Activated gamma-delta T cell treated with Interleukin-2 at 50 U/mL for 16 hours (primary cell): Measurements from ENCODE around the gene METTL2A.
"Not testable (repeated sequence)": the region's sequence is repeated elsewhere in the genome, so short reads cannot be mapped to it uniquely, and the experiment has no call there.

Experiments
- DNase-seq: peaks from one replicate; pipeline ENCODE4 v3.0.0-alpha.2; 2020

The METTL2A gene

GRCh38 chr17:62423647-62424461 is at the start of gene METTL2A:
METTL2A (plus strand) TSS chr17:62423897; CDS start chr17:62423903, 6 bp downstream.
- DNase-seq, result peak; percentile 79

GRCh38 chr17:62380253-62380652 is 43.4 kb upstream of the METTL2A start, which contains the start of gene EFCAB3:
EFCAB3 (plus strand) TSS chr17:62380553; CDS start chr17:62382980, 2,427 bp downstream.
- DNase-seq, result no peak

GRCh38 chr17:62381561-62381960 is 42.1 kb upstream of the METTL2A start:
- DNase-seq, result no peak

GRCh38 chr17:62388856-62389255 is 34.8 kb upstream of the METTL2A start:
- no peak for DNase-seq

- no peak for DNase-seq
These were observed 30.8 kb upstream of the METTL2A start for GRCh38 chr17:62392908-62393307.

GRCh38 chr17:62398891-62399290 is 24.8 kb upstream of the METTL2A start:
- no peak for DNase-seq

- no peak for DNase-seq
These were observed 18.2 kb upstream of the METTL2A start for GRCh38 chr17:62405451-62405850.

GRCh38 chr17:62413090-62413489 is 10.6 kb upstream of the METTL2A start:
- DNase-seq, result not testable (repeated sequence)

- DNase-seq, result not testable (repeated sequence)
These were observed 2.5 kb downstream of the METTL2A start for GRCh38 chr17:62426214-62426613.

GRCh38 chr17:62435251-62435650 is 11.6 kb downstream of the METTL2A start:
- DNase-seq, result not testable (repeated sequence)

- not testable (repeated sequence) for DNase-seq
These were observed 17.5 kb downstream of the METTL2A start for GRCh38 chr17:62441181-62441580.

GRCh38 chr17:62444063-62444462 is 20.4 kb downstream of the METTL2A start:
- no peak for DNase-seq

GRCh38 chr17:62445791-62446190 is 22.1 kb downstream of the METTL2A start:
- DNase-seq, result not testable (repeated sequence)

GRCh38 chr17:62452195-62452594 is 28.5 kb downstream of the METTL2A start:
- DNase-seq, result not testable (repeated sequence)

- not testable (repeated sequence) for DNase-seq
These were observed 29.3 kb downstream of the METTL2A start for GRCh38 chr17:62453041-62453440.

GRCh38 chr17:62453656-62454055 is 30.0 kb downstream of the METTL2A start:
- peak; percentile 24 for DNase-seq

- DNase-seq, result not testable (repeated sequence)
These were observed 30.4 kb downstream of the METTL2A start for GRCh38 chr17:62454111-62454510.

GRCh38 chr17:62456016-62456415 is 32.3 kb downstream of the METTL2A start:
- DNase-seq, result no peak

- DNase-seq, result not testable (repeated sequence)
These were observed 34.8 kb downstream of the METTL2A start for GRCh38 chr17:62458483-62458882.

- DNase-seq, result not testable (repeated sequence)
These were observed 40.7 kb downstream of the METTL2A start for GRCh38 chr17:62464422-62464821.

GRCh38 chr17:62465271-62465670 is 41.6 kb downstream of the METTL2A start:
- DNase-seq, result not testable (repeated sequence)

- peak; percentile 65 for DNase-seq
These were observed 47.1 kb downstream of the METTL2A start for GRCh38 chr17:62470666-62471379.

- DNase-seq, result not testable (repeated sequence)
These were observed 47.7 kb downstream of the METTL2A start for GRCh38 chr17:62471380-62471880.
